K562 (cell line): ENCODE data around the gene GPATCH11. TPM values are rescaled to one million over a fixed set of nuclear protein-coding genes. Genes with fewer than 3 reads are reported as not detected.

Experiments used
- ATAC-seq: fragments of 200-7000 bp; cut with Tn5 transposase; 3 replicates; pipeline ENCODE4 v1.9.1; 2020; ENCODE audit warnings: moderate library complexity
- BruUV-seq: library from RNA; stranded (reverse); fragments of 400-500 nt; replicated peaks from 2 replicates; lab custom pipeline; 2021; lab: Mats Ljungman, UMichigan
- CTCF ChIA-PET: fragments of 300-600 bp; formaldehyde crosslinking; extraction: SDS; loops from one replicate; lab custom pipeline; 2021; ENCODE audit warnings: low intra/inter-chr PET ratio; lab: Yijun Ruan, JAX
- POLR2A ChIA-PET: fragments of 300-600, 350-650 bp; sonication (Branson Sonifier 250); formaldehyde crosslinking; extraction: SDS; loops from one replicate; lab custom pipeline; 2021; ENCODE audit warnings: antibody characterized with exemption, inconsistent platforms; lab: Yijun Ruan, JAX
- DNase-seq, 4 experiments: peaks; one replicate each; pipeline versions ENCODE4 v3.0.0 to v3.0.0-alpha.2; 2011 to 2018; ENCODE audit warnings: low spot score in 3 of 4, mixed read lengths in 3 of 4; ENCODE audit errors: extremely low read depth in 1 of 4
- FAIRE-seq: peaks from 2 replicates; lab custom pipeline; 2011; peaks lifted over from hg19 to GRCh38; lab: Jason Lieb, UNC
- H2AFZ ChIP-seq: 2 replicates; pipeline ENCODE4 v1.6.0; 2011; ENCODE audit warnings: low read depth, low read length, control low read depth, inconsistent platforms
- H3K27ac ChIP-seq: fragments of 200-600 bp; 3 replicates; pipeline ENCODE4 v1.8.0; 2011; ENCODE audit warnings: low read depth, mild to moderate bottlenecking, control low read depth, inconsistent platforms, low read length, moderate library complexity, mixed read lengths; ENCODE audit errors: extremely low read depth
- H3K27me3 ChIP-seq, 2 experiments: fragments of 300-600 bp in 1 of 2; 2 replicates in 1 of 2; 3 replicates in 1 of 2; pipeline versions ENCODE4 v1.6.0 to v1.8.0; 2011; ENCODE audit warnings: inconsistent platforms in 2 of 2, low read length in 2 of 2, mild to moderate bottlenecking in 1 of 2, mixed read lengths in 1 of 2, moderate library complexity in 1 of 2; ENCODE audit not compliant: control insufficient read depth in 2 of 2, insufficient read depth in 2 of 2
- H3K36me3 ChIP-seq: fragments of 300-600 bp; 3 replicates; pipeline ENCODE4 v1.8.0; 2011; ENCODE audit warnings: mild to moderate bottlenecking, low read length, inconsistent platforms; ENCODE audit not compliant: control insufficient read depth, insufficient read depth
- H3K4me1 ChIP-seq, 2 experiments: fragments of 200-600 bp in 1 of 2; replicated peaks in 1 of 2; 2 replicates in 1 of 2; 3 replicates in 1 of 2; pipeline versions ENCODE4 v1.5.1 to v1.8.0; 2011; ENCODE audit warnings: inconsistent platforms in 2 of 2, low read length in 2 of 2, mild to moderate bottlenecking in 1 of 2, mixed read lengths in 1 of 2, moderate library complexity in 1 of 2; ENCODE audit not compliant: control insufficient read depth in 2 of 2, insufficient read depth in 2 of 2
- H3K4me2 ChIP-seq: 2 replicates; pipeline ENCODE4 v1.6.1; 2011; ENCODE audit warnings: low read length, control low read depth, inconsistent platforms, mixed read lengths; ENCODE audit not compliant: insufficient read depth
- H3K4me3 ChIP-seq: fragments of 200-600 bp; sonication (generic), shearing (Covaris generic); 2 replicates; pipeline ENCODE4 v1.5.1; 2016; ENCODE audit warnings: control low read depth, inconsistent platforms
- H3K79me2 ChIP-seq: fragments of 200-600 bp; 3 replicates; pipeline ENCODE4 v1.8.0; 2011; ENCODE audit warnings: low read length, inconsistent platforms; ENCODE audit not compliant: control insufficient read depth, insufficient read depth
- H3K9ac ChIP-seq, 2 experiments: 2 replicates each; pipeline versions ENCODE4 v1.6.0 to v1.6.1; 2011; ENCODE audit warnings: low read depth in 2 of 2, low read length in 2 of 2, control low read depth in 1 of 2, inconsistent platforms in 1 of 2, mild to moderate bottlenecking in 1 of 2, mixed read lengths in 1 of 2; ENCODE audit not compliant: insufficient read depth in 1 of 2
- H3K9me1 ChIP-seq: one replicate; pipeline ENCODE4 v1.6.0; 2011; ENCODE audit warnings: inconsistent platforms, mild to moderate bottlenecking, low read length, moderate library complexity; ENCODE audit not compliant: control insufficient read depth, insufficient read depth
- H3K9me3 ChIP-seq: replicated peaks from 2 replicates; pipeline ENCODE4 v1.5.1; 2011; ENCODE audit warnings: low read depth, low read length, inconsistent platforms; ENCODE audit not compliant: control insufficient read depth, insufficient read depth
- H4K20me1 ChIP-seq: replicated peaks from 2 replicates; pipeline ENCODE4 v1.6.1; 2011; ENCODE audit warnings: low read length, inconsistent platforms, mixed read lengths; ENCODE audit not compliant: control insufficient read depth, insufficient read depth
- ELF2 ChIP-seq: fragments of 250-450 bp; sonication (Bioruptor Pico); IDR thresholded peaks from 2 replicates; pipeline ENCODE4 v1.5.0; 2021; ENCODE audit warnings: mild to moderate bottlenecking
- GTF2B ChIP-seq: IDR thresholded peaks from 2 replicates; pipeline ENCODE4 v1.6.1; 2011; ENCODE audit not compliant: insufficient read length; ENCODE audit errors: extremely low read depth
- HDGF ChIP-seq: fragments of 450-650 bp; IDR thresholded peaks from 2 replicates; pipeline ENCODE4 v1.6.1; 2016
- HEY1 ChIP-seq: fragments of 250-450 bp; sonication (Bioruptor Pico); IDR thresholded peaks from 2 replicates; pipeline ENCODE4 v1.5.0; 2020; ENCODE audit warnings: mild to moderate bottlenecking, moderate library complexity, borderline replicate concordance
- HNRNPK ChIP-seq: fragments of 200-400 bp; formaldehyde crosslinking; IDR thresholded peaks from one replicate; pipeline ENCODE4 v1.6.1; 2018; ENCODE audit warnings: mild to moderate bottlenecking, low read depth, low read length; ENCODE audit not compliant: poor library complexity, severe bottlenecking
- HNRNPUL1 ChIP-seq: fragments of 200-400 bp; formaldehyde crosslinking; IDR thresholded peaks from 2 replicates; pipeline ENCODE4 v1.6.1; 2017; ENCODE audit warnings: low read length
- HSF4 ChIP-seq: fragments of 250-450 bp; sonication (Bioruptor Pico); IDR thresholded peaks from 2 replicates; pipeline ENCODE4 v2.1.2; 2022; ENCODE audit warnings: mild to moderate bottlenecking, moderate library complexity, borderline replicate concordance
- NCOA1 ChIP-seq: fragments of 450-650 bp; IDR thresholded peaks from 2 replicates; pipeline ENCODE4 v1.6.1; 2016; ENCODE audit warnings: low read depth
- POLR2H ChIP-seq: IDR thresholded peaks from 2 replicates; pipeline ENCODE4 v1.6.1; 2016; ENCODE audit warnings: missing genetic modification characterization, low read depth, mild to moderate bottlenecking, control low read depth, missing compliant biosample characterization, moderate library complexity
- PURB ChIP-seq: sonication (generic); formaldehyde crosslinking; IDR thresholded peaks from 2 replicates; pipeline ENCODE4 v1.9.0; 2021; ENCODE audit warnings: low read depth, mild to moderate bottlenecking, missing genetic modification reagents
- SMARCA4 ChIP-seq: fragments of 450-650 bp; IDR thresholded peaks from 2 replicates; pipeline ENCODE4 v1.6.1; 2016
- SMARCA5 ChIP-seq: fragments of 450-650 bp; IDR thresholded peaks from 2 replicates; pipeline ENCODE4 v1.6.1; 2016
- TBL1XR1 ChIP-seq, 2 experiments: IDR thresholded peaks; 2 replicates each; pipeline ENCODE4 v1.6.1; 2012; ENCODE audit warnings: improper control_type of control experiment in 2 of 2, low read length in 2 of 2, mild to moderate bottlenecking in 1 of 2
- TCF15 ChIP-seq: fragments of 250-450 bp; sonication (Bioruptor Pico); IDR thresholded peaks from 2 replicates; pipeline ENCODE4 v1.8.0; 2022; ENCODE audit warnings: moderate library complexity, mild to moderate bottlenecking, inconsistent platforms
- TCF7L2 ChIP-seq: fragments of 150-350 bp; IDR thresholded peaks from 2 replicates; pipeline ENCODE4 v1.6.1; 2016; ENCODE audit warnings: low read depth, mild to moderate bottlenecking, low read length, moderate library complexity
- THRA ChIP-seq: fragments of 450-650 bp; IDR thresholded peaks from 2 replicates; pipeline ENCODE4 v1.6.1; 2017; ENCODE audit warnings: mild to moderate bottlenecking, moderate library complexity
- ZNF274 ChIP-seq: IDR thresholded peaks from 2 replicates; pipeline ENCODE4 v1.6.1; 2011; ENCODE audit warnings: low read depth, mild to moderate bottlenecking, low read length, moderate library complexity, borderline replicate concordance
- ZNF707 ChIP-seq: fragments of 250-450 bp; sonication (Bioruptor Pico); conservative IDR thresholded peaks from 2 replicates; pipeline ENCODE4 v1.8.0; 2022; ENCODE audit warnings: inconsistent platforms, mild to moderate bottlenecking, moderate library complexity
- WGBS: fragments of 100-300 bp; shearing (Covaris generic); methylation state at CpG from one replicate; pipeline ENCODE4 v1.1.6; 2016; ENCODE audit warnings: low coverage, mixed read lengths; ENCODE audit not compliant: insufficient coverage; ENCODE audit errors: missing lambda C conversion rate; 5-methylcytosine and 5-hydroxymethylcytosine counted together
- in situ Hi-C: fragments of 300-500 bp; cut with MboI; formaldehyde crosslinking; loops from 4 replicates; pipeline ENCODE4 v1.15.0; 2018; ENCODE audit warnings: inconsistent platforms, mixed read lengths
- intact Hi-C: fragments of 100-400 bp; cut with micrococcal nuclease; formaldehyde crosslinking; loops from 2 replicates; pipeline ENCODE4 v1.14.2; 2022
- polyA plus RNA-seq, 8 experiments: library from polyadenylated mRNA; depleted of rRNA in 4 of 8; stranded (reverse) in 5 of 8; unstranded in 3 of 8; fragments of >200 nt; fragmentation: Nextera tagmentation in 2 of 8; fragmentation: Illumina TruSeq in 1 of 8; extraction: Ambion mirVana in 2 of 8; extraction: Trizol in 1 of 8; gene quantifications; 2 replicates each; pipeline versions ENCODE4 v1.2.1 to v1.2.3, GENCODE V29; 2011 to 2014; ENCODE audit warnings: inconsistent platforms in 1 of 8, missing spikeins in 1 of 8
- total RNA-seq, 7 experiments: library from RNA; depleted of rRNA in 6 of 7; stranded (reverse); fragments of >200 nt in 6 of 7; fragmentation: Illumina TruSeq in 2 of 7; extraction: Trizol in 2 of 7; gene quantifications; 2 replicates each; pipeline versions ENCODE4 v1.2.1 to v1.2.3, GENCODE V29; 2011 to 2021; ENCODE audit warnings: low replicate concordance in 1 of 7

The GPATCH11 gene
- total and polyA plus RNA-seq, 9 of the 15 experiments (the other 6 are each of a cell fraction or from before 2014, with no cell fraction given): 7.9 to 23.9 (median 15.2) TPM

- H3K9me1 ChIP-seq: no peaks in the 10 kb centered on the region
- POLR2A ChIA-PET: interaction anchor here (0.9 kb wide), 1 partner anchor 16 kb away, joined by 4 read pairs; no protein-coding TSS in a partner anchor
- intact Hi-C loops: no loop called here
- no peak for ATAC-seq
- TF ChIP-seq NCOA1 (no peak), POLR2H (tag) (no peak), TCF7L2 (no peak), HNRNPUL1 (no peak), TBL1XR1 (IDR thresholded peaks at IDR 0.05; ENCODE audit: low read length in 2 of 2) (no peak), ZNF707 (CRISPR knock-in tag) (no peak), HSF4 (no peak), TCF15 (CRISPR knock-in tag) (no peak), HEY1 (CRISPR knock-in tag) (no peak), GTF2B (no peak), THRA (no peak), PURB (CRISPR knock-in tag) (no peak), ZNF274 (no peak), HNRNPK (no peak), SMARCA5 (no peak), ELF2 (CRISPR knock-in tag) (no peak), HDGF (no peak), SMARCA4 (no peak)
- TF ChIP-seq, all 486 proteins: peak for 0
- Histone ChIP-seq H3K36me3 (peaks cover 24% of the 10 kb centered on the region; the same call in 2 of the 3 replicates), H3K27me3 (no peaks in the 10 kb centered on the region), H3K9me3 (no peaks in the 10 kb centered on the region), H2AFZ (no peak overlapping the region), H3K4me2 (no peak overlapping the region), H3K4me3 (no peak overlapping the region), H3K4me1 (no peaks in the 10 kb centered on the region), H3K9ac (no peak overlapping the region), H3K27ac (no peak overlapping the region), H3K79me2 (no peaks in the 10 kb centered on the region), H4K20me1 (no peaks in the 10 kb centered on the region)
- in situ Hi-C loops: no loop called here
- CTCF ChIA-PET: no interaction called here
- no peak for DNase-seq
- 70% methylated on average over 2 of the region's 2 CpGs for WGBS
- FAIRE-seq: no peak
- BruUV-seq: no TSS peak
Observed at GRCh38 chr2:37125416-37125815, 41.1 kb downstream of the GPATCH11 start.
